Measurements from ENCODE around the gene XPO6. TPM values are rescaled to one million over a fixed set of nuclear protein-coding genes. Genes with fewer than 3 reads are reported as not detected.

The XPO6 gene
- polyA plus RNA-seq, 1 donor = 83.1 TPM

GRCh38 chr16:28156056-28156680 is 55.6 kb downstream of the XPO6 start:
- DNase-seq = no peak

GRCh38 chr16:28155293-28155692 is 56.5 kb downstream of the XPO6 start:
- DNase-seq = no peak

- no peak for DNase-seq
These were observed 60.6 kb downstream of the XPO6 start for GRCh38 chr16:28151180-28151579.

GRCh38 chr16:28149011-28149888 is 62.5 kb downstream of the XPO6 start:
- no peak for DNase-seq

- DNase-seq = no peak
These were observed 65.2 kb downstream of the XPO6 start for GRCh38 chr16:28146536-28146935.

GRCh38 chr16:28145796-28146195 is 66.0 kb downstream of the XPO6 start:
- no peak for DNase-seq

- no peak for DNase-seq
These were observed 70.8 kb downstream of the XPO6 start for GRCh38 chr16:28140788-28141618.

GRCh38 chr16:28139530-28139929 is 72.2 kb downstream of the XPO6 start:
- no peak for DNase-seq

GRCh38 chr16:28136751-28137434 is 74.9 kb downstream of the XPO6 start:
- no peak for DNase-seq

- no peak for DNase-seq
These were observed 78.1 kb downstream of the XPO6 start for GRCh38 chr16:28133666-28134065.

GRCh38 chr16:28131743-28132393 is 79.9 kb downstream of the XPO6 start:
- no peak for DNase-seq

- no peak for DNase-seq
These were observed 80.6 kb downstream of the XPO6 start for GRCh38 chr16:28131181-28131580.

- DNase-seq = no peak
These were observed 81.4 kb downstream of the XPO6 start for GRCh38 chr16:28130099-28131088.

GRCh38 chr16:28126684-28127620 is 84.8 kb downstream of the XPO6 start:
- no peak for DNase-seq

- no peak for DNase-seq
These were observed 86.2 kb downstream of the XPO6 start for GRCh38 chr16:28125592-28125991.

- no peak for DNase-seq
These were observed 90.2 kb downstream of the XPO6 start for GRCh38 chr16:28121527-28121926.

- DNase-seq = no peak
These were observed 91.0 kb downstream of the XPO6 start for GRCh38 chr16:28120754-28121153.

- DNase-seq = no peak
These were observed 93.1 kb downstream of the XPO6 start for GRCh38 chr16:28118637-28119036.

GRCh38 chr16:28117168-28117565 is 94.6 kb downstream of the XPO6 start:
- no peak for DNase-seq

All from left kidney (tissue), 2 donors.